ENCODE measurements around the gene AKAP8.
"Not testable (repeated sequence)": the region's sequence is repeated elsewhere in the genome, so short reads cannot be mapped to it uniquely, and the experiment has no call there.

The AKAP8 gene

DNA sequence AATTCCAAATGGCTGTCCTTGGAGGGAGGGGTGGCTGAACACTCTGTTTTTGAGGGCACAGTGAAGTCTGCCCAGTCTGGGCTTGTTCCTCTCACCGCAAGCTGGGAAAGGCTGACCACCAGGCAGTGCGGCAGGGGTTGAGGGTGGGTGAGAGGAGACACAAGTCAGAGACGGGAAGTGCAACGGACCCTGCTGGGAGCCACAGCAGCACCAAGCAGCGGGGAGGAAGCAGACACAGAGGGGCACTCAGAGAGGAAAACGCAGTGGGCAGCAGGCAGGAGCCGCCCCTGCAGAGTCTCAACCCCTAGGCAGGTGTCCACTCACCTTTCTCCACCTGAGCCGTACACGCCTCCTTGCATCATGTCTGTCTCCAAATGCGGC is 23.6 kb upstream of the AKAP8 start:
- no peak for FAIRE-seq

- no peak for FAIRE-seq
These were observed 23.0 kb upstream of the AKAP8 start for GRCh38 chr19:15402411-15403150.

- FAIRE-seq: no peak
These were observed 21.8 kb upstream of the AKAP8 start for GRCh38 chr19:15401397-15401710.

- FAIRE-seq: no peak
These were observed 21.2 kb upstream of the AKAP8 start for GRCh38 chr19:15400521-15401396.

GRCh38 chr19:15399635-15400034 is 20.0 kb upstream of the AKAP8 start:
- FAIRE-seq: no peak

DNA sequence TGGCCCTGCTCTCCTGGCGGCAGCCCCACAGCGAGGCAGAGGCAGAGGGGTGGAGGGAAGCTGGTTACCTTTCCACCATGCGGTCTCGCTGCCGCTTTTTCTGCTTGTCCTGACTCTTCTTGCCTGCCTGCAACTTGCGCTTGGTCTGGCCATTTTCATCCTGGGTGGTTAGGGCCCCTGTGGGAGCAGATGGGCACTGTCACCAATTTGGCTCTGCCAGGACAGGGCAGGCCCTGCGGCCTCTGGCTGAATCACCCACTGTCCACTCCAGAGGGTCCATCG is 19.6 kb upstream of the AKAP8 start:
- FAIRE-seq: no peak

- no peak for FAIRE-seq
These were observed 19.1 kb upstream of the AKAP8 start for GRCh38 chr19:15398501-15399233.

DNA sequence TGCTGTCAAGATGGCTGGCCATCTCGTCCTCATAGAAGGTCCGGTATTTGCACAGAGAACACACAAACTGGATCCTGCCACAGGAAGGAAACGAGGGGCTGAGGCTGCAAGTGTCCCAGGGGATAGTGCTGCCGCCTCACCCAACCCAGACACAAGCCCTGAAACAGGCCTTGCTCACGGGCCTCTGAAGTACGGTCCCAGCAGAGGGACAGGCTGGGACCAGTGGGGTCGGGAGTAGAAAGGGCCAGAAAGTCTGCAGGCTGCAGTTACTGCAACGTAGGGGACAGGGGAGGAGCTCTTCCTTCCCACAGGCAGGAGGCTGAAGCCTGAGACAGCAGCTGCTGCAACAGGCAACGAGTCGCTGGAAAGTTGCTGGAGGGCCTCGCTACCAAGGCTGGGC is 18.2 kb upstream of the AKAP8 start:
- no peak for FAIRE-seq

DNA sequence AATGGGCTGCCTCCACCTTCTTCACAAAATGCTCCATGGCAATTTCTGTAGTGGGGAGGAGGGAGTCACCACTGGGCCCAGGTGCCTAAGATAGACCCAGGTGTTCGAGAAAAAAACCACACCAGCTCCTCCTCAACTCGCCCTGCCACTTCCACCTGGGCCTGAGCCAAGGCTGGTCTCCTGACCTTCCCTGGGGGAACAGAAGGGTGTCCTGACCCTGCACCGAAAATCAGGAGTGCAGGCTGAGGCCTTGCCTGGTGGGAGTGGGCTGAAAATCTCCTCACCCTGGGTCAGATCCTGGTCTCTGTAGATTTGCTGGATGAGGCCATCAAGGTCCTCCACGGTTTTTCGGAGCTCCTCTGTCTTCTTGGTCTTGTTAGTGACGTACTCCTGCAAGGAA is 17.6 kb upstream of the AKAP8 start:
- FAIRE-seq: no peak

- FAIRE-seq: no peak
These were observed 16.8 kb upstream of the AKAP8 start for GRCh38 chr19:15396436-15396835.

- FAIRE-seq: not testable (repeated sequence)
These were observed 15.7 kb upstream of the AKAP8 start for GRCh38 chr19:15395251-15395650.

DNA sequence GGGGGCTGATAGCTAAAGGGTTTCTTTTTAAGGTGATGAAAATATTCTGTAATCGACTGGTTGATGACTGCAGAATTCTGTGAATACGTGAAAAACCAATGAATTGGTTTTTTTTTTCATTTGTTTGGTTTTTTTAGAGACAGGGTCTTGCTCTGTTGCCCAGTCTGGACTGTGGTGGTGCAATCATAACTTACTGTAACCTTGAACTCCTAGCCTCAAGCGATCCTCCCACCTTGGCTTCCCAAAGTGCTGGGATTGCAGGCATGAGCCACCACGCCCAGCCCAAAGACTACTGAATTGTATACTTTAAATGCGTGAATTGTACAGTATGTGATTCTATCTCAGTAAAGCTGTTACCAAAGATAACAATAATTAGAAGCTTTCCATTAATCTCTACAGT is 14.8 kb upstream of the AKAP8 start:
- FAIRE-seq: no peak

DNA sequence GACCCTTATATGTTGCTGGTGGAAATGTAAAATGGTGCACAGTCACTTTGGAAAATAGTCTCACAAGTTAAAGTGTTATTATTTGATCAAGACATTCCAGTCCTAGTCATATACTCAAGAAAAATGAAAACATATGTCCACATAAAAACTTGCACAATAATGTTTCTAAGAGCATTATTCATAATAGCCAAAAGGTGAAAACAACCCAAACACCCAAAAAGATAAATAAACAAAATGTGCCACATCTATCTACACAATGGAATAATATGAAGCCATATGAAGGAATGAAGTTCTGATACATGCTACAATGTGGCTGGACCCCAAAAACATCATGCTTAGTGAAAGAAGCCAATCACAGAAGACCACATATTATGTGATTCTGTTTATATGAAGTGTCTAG is 14.4 kb upstream of the AKAP8 start:
- FAIRE-seq: no peak

DNA sequence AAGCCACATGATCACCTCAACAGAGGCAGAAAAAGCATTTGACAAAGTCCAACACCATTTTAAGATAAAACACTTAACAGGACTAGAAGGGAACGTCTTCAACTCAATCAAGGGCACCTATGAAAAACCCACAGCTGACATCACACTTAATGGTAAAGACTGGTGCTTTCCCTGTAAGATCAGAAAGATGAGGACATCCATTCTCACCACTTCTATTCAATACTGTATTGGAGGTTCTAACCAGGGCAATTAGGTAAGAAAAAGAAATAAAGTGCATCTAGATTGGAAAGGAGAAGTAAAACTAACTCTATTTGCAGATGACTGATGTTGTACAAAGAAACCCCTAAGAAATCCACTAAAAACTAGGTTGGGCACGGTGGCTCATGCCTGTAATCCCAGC is 11.2 kb upstream of the AKAP8 start:
- FAIRE-seq: no peak

- no peak for FAIRE-seq
These were observed 2.3 kb upstream of the AKAP8 start for GRCh38 chr19:15381864-15382263.

DNA sequence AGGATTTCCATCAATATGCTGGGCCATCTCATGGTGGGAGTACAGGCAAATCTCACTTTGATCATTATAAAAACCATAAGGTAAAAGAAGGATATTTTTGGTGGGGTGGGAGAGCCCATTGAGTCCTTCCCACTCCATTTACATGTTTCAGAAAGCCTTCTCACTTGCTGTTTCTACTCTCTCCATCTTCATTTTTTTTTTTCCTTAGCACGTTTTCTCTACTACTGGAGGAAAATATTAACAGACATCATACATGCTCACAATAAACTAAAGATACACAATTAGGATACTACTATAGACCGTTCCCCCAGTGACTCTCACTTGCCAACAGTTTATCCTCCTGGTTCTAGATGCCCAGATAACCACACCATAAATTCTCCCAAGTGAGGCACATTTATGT is 1.8 kb upstream of the AKAP8 start:
- no peak for FAIRE-seq

GRCh38 chr19:15379999-15380647 is 536 bp upstream of the AKAP8 start:
- no peak for FAIRE-seq

DNA sequence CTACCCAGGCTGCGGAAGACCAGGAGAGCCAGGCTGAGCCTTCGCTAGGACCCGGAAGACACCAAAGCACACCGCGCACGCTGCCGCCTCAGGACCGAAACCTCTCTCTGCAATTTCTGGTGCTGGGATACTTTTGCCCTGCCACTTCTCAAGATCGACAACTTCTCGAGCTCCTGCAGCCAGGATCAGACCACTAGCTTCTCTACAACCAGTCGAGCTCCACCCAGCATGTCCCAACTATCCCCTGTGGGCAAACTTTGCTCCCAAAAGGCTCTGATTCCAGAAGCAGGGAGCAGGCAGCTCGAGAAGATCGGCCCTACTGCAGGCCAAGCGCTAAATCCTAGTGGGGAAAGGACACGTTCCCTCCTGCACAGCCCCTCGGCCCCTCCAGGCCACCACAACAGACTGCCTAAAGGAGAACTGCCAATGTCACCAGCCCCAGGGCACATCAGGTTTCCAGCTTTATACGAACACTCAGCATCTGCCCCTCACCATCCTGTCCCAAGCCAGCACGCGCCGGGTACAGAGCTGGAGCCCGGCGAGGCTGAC is 979 bp downstream of the AKAP8 start:
- no peak for FAIRE-seq

- FAIRE-seq: no peak
These were observed 4.7 kb downstream of the AKAP8 start for GRCh38 chr19:15374796-15375440.

GRCh38 chr19:15374105-15374651 is 5.4 kb downstream of the AKAP8 start:
- FAIRE-seq: no peak

DNA sequence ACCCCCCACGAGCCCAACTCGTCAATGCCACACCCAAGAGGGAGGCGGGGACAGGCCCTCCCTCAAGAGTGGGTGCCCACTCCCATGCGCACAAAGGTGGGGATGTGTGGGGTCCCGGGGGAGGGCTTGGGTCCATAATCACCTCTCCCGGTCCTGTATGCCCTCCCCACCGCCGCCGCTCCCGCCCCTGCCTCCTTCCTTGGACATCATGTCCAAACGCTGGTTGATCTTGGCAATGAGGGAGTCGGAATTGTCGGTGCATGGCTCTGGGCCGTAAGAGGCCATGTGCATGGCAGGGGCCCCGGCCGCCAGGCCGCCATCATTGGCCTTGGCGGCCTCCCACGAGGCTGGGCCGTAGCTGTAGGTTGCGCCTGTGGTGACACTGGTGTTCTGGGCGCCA is 5.9 kb downstream of the AKAP8 start:
- no peak for FAIRE-seq

- no peak for FAIRE-seq
These were observed 6.7 kb downstream of the AKAP8 start for GRCh38 chr19:15372891-15373301.
